GM21786 (cell line): ENCODE results near the gene HTR4.
"Not testable (repeated sequence)": the region's sequence is repeated elsewhere in the genome, so short reads cannot be mapped to it uniquely, and the experiment has no call there.

Experiments
- ATAC-seq: cut with Tn5 transposase; IDR thresholded peaks from one replicate; pipeline ENCODE4 v1.9.1; 2021; ENCODE audit not compliant: unreplicated experiment

Gene HTR4

GRCh38 chr5:148482697-148483462, 171.4 kb downstream of the HTR4 start:
- ATAC-seq = peak; percentile 90

DNA sequence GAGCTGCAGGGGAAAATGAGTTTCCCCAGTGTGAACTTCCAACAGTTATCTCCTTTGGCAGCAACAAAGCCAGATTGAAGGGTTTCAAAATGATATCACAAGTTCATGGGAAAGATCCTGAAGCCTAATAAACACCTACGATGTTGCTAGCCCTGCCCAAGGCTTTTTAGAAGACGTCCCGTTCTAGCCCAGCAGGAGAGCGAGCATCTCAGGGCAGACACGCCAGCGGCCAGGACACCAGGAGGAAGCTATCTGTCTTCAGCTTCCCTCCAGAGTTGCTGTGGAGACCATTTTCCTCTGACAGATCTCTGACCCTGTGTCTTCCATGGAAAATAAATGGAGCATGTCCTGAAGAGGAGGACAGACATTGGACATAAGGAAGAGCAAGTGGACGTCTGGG, 172.1 kb downstream of the HTR4 start:
- no peak for ATAC-seq

GRCh38 chr5:148477429-148477828, 176.9 kb downstream of the HTR4 start:
- ATAC-seq = no peak

GRCh38 chr5:148476302-148476701, 178.0 kb downstream of the HTR4 start:
- no peak for ATAC-seq

DNA sequence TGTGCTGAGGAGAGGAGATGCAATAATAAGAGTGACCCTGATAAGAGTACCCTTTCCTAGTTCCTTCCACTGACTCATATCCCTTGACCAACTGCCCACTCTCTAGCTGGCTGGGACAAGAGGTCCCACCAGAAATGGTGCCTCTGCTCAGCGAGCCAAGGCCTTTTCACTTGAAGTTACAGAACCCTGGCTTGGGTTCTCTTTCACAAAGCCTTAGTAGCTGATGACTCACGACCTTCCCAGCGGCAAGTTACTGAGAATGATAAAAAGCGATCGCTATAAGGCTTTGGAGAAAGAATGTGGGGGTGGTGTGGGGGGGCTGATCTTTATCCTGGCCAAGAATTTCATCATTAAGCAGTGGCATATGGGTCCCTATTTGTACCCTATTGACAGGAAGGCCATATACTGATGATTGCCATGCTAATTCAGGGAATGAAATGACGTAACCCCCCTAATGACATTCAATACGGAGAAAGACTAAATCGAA, 180.3 kb downstream of the HTR4 start:
- no peak for ATAC-seq

DNA sequence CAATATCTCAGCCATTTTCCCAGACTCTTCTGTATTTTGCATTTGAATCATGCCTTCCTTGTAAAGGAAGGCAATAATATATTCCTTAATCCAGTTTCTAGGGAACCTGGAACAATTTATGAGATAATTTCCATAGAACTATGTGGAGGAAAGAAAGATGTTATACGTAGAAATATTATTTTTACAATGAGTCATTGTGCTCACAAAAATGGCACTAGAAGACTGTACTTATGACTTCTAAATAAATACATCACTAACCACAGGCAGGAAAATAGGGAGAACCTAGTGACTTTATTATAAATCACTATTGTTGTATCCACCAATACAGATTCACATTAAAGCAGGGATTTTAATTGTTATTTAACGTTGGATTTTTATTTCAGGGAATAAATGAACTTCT, 182.9 kb downstream of the HTR4 start:
- ATAC-seq = no peak

- no peak for ATAC-seq
Observed at GRCh38 chr5:148469501-148469935, 184.8 kb downstream of the HTR4 start.

- not testable (repeated sequence) for ATAC-seq
Observed at GRCh38 chr5:148468746-148469145, 185.6 kb downstream of the HTR4 start.

DNA sequence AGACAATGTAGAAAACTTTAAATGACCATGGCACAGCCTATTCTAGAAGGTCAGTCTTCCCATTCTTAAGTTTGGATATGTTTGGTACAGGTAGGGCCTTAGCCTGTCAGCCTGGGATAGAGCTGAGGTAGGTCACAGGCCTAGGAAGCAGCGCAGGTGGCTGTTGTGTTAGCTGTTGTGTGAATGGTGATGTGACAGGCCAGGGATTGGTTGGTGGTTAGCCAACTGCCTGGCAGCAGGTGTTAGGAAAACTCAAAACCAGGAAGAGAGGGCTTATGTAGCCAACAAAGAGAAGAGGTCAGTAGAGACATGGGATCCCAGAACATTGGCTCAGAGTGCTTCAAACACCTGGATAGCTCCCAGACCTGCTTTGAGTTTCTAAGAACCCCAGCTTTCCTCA, 186.4 kb downstream of the HTR4 start:
- no peak for ATAC-seq

DNA sequence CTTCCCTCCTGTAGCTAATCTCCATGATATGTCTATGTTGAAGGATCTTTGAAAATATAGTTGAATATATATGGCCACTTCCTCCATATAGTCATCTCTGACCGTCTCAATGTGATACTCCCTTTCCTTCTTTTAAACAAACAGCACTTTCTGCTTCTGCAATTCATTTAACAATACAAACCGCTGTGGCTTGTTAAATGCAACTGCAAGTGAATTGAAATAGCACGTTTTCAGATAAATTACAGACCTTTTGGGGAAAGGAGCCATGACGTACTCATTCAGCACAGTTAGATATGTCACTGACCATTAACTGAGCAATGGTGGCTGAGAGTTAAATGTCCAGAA, 188.1 kb downstream of the HTR4 start:
- ATAC-seq = no peak

DNA sequence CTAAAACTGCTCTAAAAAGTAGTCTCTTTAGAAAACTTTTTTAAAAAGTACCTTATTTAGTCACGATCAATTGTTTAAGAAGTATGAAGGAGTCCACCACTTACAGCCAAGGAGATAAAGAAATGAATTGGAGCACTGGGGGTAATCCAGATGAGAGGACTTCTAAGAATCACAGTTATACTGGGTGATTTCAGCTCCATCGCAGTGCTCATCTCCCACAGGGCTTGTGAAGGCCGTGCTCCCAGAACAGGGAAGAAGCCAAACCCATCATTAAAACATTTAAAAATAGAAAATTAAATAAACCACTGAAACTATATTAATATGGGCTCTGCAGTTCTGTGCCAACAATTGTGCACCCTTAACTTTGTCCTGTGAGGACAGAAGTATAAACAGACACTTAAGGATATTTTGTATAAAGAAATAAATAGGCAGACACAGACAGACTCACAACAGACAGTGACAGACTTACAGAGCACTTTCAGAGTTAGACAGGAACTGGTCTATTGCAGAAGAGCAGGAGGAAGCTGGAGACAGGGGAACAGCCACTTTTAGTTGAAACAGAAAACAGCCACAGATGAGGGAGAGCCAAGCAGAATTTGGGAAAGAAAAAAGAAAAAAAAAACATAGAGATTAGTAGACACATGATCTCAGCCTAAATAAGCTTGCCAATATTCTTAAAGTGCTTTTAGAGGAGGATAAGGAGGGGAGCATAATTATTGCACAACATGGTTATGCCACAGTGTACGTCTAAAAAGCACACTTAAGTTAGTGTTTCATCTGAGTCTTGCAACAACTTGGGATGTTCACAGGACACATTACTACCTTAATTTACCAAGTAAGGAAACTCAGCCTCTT, 188.7 kb downstream of the HTR4 start:
- no peak for ATAC-seq

- no peak for ATAC-seq
Observed at GRCh38 chr5:148459669-148460068, 194.7 kb downstream of the HTR4 start.

DNA sequence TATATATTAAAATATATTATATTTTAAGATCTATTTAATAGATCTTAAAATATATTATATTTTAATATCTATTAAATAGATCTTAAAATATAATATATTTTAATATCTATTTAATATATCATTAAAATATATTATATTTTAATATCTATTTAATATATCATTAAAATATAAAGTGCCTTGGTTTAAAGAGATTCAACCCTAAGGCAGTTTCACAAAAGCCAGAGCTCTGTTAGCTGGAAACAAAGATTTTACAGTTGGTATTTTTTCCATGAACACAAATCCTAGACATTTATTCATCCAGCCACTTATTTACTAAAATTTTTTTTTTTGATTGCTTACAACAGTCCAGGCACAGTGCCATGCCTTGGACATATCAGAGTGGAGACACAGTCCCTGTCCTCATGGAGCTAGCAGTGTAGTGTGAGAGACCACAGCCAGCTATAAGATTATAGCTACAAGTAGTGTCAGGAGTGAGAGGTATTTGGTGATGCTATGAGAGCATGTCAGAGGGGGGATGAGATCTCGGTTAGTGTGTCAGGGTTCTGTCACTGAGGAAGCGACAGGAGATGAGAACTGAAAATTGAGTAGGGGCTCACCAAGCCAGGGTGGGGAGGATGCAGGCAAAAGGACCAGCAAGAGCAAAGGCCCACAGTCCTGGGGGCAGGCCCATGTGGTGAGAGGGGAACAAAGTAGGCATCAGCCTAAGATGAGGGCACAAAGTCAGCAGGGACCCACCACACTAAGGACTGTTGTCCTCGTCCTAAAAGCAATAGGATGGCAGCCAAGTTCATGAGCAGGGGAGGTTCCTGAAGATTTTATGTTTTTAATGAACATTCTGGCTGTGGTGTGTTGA, 196.1 kb downstream of the HTR4 start:
- no peak for ATAC-seq

GRCh38 chr5:148457183-148457620, 197.1 kb downstream of the HTR4 start:
- peak; percentile 64 for ATAC-seq

GRCh38 chr5:148455185-148455584, 199.1 kb downstream of the HTR4 start:
- no peak for ATAC-seq

DNA sequence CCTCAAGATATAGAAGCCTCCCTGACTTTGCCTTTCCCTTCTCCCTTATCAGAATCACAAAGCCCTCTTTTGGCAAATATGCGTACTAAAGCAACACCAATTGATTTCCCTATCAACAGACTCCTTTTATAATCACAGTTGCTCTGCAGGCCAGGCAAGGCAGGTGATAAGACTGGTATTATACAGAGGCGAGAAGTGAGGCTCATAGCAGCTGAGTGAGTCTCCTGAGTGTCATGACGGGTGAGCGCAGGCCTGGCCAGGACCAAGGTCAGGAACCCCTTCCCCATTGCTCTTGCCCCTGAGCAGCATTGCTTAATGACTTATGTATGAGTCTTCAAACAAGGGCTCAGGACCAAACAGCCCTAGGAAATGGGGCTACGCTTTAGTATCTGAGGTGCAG, 199.8 kb downstream of the HTR4 start:
- no peak for ATAC-seq

- no peak for ATAC-seq
Observed at GRCh38 chr5:148452499-148453193, 201.7 kb downstream of the HTR4 start.

DNA sequence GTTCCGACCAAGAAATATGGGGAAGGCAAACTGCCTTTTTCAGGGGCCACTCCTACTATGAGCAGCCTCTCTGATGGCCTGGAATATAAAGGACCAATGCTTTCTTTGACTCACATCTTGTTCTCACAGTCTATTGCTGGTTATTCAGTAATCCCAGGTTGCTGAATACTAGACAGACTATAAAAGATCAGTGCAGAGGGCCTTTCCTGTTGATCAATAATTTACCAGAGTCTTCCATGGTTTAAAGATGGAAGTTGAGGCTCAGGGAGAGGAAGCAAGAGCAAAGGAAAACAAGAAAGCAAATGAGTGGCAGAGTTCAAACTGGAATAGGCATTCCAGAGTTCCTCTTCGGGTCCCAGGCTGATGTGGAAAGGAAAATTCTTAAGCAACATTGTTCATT, 207.7 kb downstream of the HTR4 start:
- no peak for ATAC-seq

GRCh38 chr5:148445578-148445977, 208.7 kb downstream of the HTR4 start:
- no peak for ATAC-seq

DNA sequence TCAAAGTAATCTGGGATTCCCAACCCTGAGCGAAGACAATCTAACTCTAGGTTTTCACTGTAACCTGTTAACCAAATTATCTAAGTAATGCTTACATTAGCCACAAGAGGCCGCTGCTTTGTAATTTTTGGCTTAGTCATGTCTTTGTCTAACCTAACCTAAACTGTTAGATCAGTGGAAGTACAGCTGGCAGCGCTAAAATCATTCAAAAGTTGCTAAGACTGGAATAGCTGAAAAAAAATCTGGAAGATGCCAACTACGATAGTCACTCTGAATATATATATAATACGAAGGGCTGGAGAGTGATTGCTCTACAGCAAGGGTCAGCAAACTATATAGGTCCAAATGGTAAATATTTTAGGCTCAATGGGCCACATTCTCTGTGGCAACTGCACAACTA, 210.3 kb downstream of the HTR4 start:
- ATAC-seq = peak; percentile 89

DNA sequence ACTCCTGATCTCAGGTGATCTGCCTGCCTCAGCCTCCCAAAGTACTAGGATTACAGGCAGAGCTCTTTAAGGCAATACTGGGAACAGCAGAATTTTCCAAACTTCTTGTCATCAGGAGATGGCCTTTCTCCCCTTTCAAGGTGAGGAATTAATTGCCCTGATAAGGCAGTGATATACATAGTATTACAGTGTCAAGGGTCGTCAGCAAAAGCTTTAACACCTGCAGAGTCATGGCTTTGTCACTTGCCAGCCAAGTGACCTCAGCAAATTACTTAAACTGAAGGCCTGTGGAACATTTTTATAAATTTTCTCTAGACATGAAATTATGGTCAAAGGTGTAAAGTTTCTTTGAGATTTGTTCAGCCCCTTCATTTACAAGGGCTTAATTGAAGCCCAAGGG, 211.1 kb downstream of the HTR4 start:
- no peak for ATAC-seq
